Stimulated activated naive CD8-positive, alpha-beta T cell treated with anti-CD3 and anti-CD28 coated beads, Interleukin-15, Interleukin-2, amounts not matched to agents 100 ng/mL and 50 ng/mL, for 24 hours (primary cell): Measurements from ENCODE around the gene TTLL12.

ENCODE experiments used
- H3K27ac Mint-ChIP-seq: one replicate; pipeline ENCODE4 v1.8.0; 2021; ENCODE audit warnings: mild to moderate bottlenecking, mixed read lengths
- H3K27me3 Mint-ChIP-seq: one replicate; pipeline ENCODE4 v1.8.0; 2021; ENCODE audit warnings: mixed read lengths
- H3K36me3 Mint-ChIP-seq: one replicate; pipeline ENCODE4 v1.8.0; 2021; ENCODE audit warnings: low read depth, mixed read lengths
- H3K4me1 Mint-ChIP-seq: one replicate; pipeline ENCODE4 v1.8.0; 2021; ENCODE audit warnings: low read depth, mixed read lengths
- H3K4me3 Mint-ChIP-seq: one replicate; pipeline ENCODE4 v1.8.0; 2021; ENCODE audit warnings: mild to moderate bottlenecking, mixed read lengths
- H3K9me3 Mint-ChIP-seq: one replicate; pipeline ENCODE4 v1.8.0; 2021; ENCODE audit warnings: mixed read lengths

Gene TTLL12

DNA sequence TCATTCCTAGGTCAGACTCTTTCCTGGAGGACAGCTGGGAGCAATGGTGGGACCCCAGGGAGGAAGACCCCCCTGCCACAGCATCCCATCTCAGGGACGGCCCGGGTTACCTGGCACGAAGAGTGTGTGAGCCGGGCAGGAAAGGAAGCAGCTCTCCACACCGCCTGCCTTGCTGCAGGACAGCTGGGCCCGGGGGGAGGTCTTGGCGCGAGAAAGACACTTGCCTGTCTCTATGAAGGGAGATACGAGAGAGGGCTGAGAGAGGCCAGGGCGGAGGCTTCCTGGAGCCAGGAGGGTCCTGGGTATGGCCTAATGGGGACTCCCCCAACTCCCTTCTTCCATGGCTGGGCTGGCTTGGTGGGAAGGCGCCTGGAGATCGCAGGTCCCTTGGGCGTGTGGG, 36.1 kb upstream of the TTLL12 start:
- H3K4me1 Mint-ChIP-seq, result peaks cover 7% of the 10 kb centered on the region
- no peak overlapping the region for H3K27ac Mint-ChIP-seq
- H3K9me3 Mint-ChIP-seq, result no peaks in the 10 kb centered on the region
- H3K4me3 Mint-ChIP-seq, result no peak overlapping the region
- no peaks in the 10 kb centered on the region for H3K36me3 Mint-ChIP-seq
- no peaks in the 10 kb centered on the region for H3K27me3 Mint-ChIP-seq

DNA sequence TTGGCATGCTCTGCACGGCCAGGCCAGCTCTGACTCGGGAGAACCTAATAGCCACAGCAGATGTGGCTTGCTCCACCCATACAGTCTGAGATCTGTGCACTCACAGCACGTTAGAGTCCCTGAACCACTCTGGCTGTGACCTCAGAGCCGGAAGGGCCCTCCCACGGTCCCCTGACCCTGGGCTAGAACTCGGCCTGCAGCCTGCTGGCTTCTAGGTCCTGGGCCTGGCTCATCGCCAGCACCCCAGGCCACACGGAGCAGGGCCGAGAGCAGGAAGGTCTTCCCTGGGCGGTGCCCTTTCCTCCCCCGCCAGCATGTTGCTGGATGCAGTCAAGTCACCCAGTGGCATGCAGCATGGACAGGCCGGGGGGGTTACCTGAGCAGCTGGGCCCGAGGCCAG, 35.3 kb upstream of the TTLL12 start:
- Mint-ChIP-seq H3K9me3 (no peaks in the 10 kb centered on the region), H3K4me3 (no peak overlapping the region), H3K27ac (no peak overlapping the region), H3K4me1 (peaks cover 7% of the 10 kb centered on the region), H3K27me3 (no peaks in the 10 kb centered on the region), H3K36me3 (no peaks in the 10 kb centered on the region)

GRCh38 chr22:43220625-43221380, 33.9 kb upstream of the TTLL12 start:
- H3K36me3 Mint-ChIP-seq, result no peaks in the 10 kb centered on the region
- no peaks in the 10 kb centered on the region for H3K27me3 Mint-ChIP-seq
- H3K4me3 Mint-ChIP-seq, result no peak overlapping the region
- H3K4me1 Mint-ChIP-seq, result peaks cover 3% of the 10 kb centered on the region
- no peak overlapping the region for H3K27ac Mint-ChIP-seq
- no peaks in the 10 kb centered on the region for H3K9me3 Mint-ChIP-seq

GRCh38 chr22:43218786-43219185, 31.9 kb upstream of the TTLL12 start:
- no peaks in the 10 kb centered on the region for H3K27me3 Mint-ChIP-seq
- no peak overlapping the region for H3K27ac Mint-ChIP-seq
- no peak overlapping the region for H3K4me3 Mint-ChIP-seq
- no peaks in the 10 kb centered on the region for H3K9me3 Mint-ChIP-seq
- no peaks in the 10 kb centered on the region for H3K4me1 Mint-ChIP-seq
- H3K36me3 Mint-ChIP-seq, result no peaks in the 10 kb centered on the region

- Mint-ChIP-seq H3K4me1 (no peaks in the 10 kb centered on the region), H3K27me3 (no peaks in the 10 kb centered on the region), H3K9me3 (no peaks in the 10 kb centered on the region), H3K36me3 (no peaks in the 10 kb centered on the region), H3K4me3 (no peak overlapping the region), H3K27ac (no peak overlapping the region)
These were observed 30.5 kb upstream of the TTLL12 start for GRCh38 chr22:43217285-43218030.

- Mint-ChIP-seq H3K36me3 (no peaks in the 10 kb centered on the region), H3K27me3 (no peaks in the 10 kb centered on the region), H3K4me3 (no peak overlapping the region), H3K4me1 (no peaks in the 10 kb centered on the region), H3K27ac (no peak overlapping the region), H3K9me3 (no peaks in the 10 kb centered on the region)
These were observed 29.8 kb upstream of the TTLL12 start for GRCh38 chr22:43216738-43217137.

DNA sequence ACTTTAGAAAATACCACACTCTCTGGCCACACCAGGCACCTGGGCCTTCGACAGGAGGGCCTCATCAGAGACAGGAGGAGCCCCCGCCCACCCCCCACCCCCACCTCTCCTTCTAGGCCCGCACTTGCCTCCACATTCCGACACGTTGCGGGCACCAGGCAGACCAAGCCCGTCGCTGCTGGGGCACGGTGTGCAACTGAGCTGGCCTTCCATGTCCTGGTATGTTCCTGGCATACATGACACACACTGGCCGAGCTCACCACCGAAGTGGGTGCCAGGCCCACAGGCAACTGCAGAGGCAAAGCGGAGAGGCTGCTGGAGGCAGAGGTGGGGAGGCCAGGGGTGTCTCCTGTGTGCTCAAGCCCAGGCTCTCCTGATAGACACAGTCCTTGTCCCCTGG, 27.0 kb upstream of the TTLL12 start:
- no peak overlapping the region for H3K27ac Mint-ChIP-seq
- no peak overlapping the region for H3K4me3 Mint-ChIP-seq
- H3K27me3 Mint-ChIP-seq, result no peaks in the 10 kb centered on the region
- no peaks in the 10 kb centered on the region for H3K9me3 Mint-ChIP-seq
- H3K4me1 Mint-ChIP-seq, result no peaks in the 10 kb centered on the region
- no peaks in the 10 kb centered on the region for H3K36me3 Mint-ChIP-seq

GRCh38 chr22:43213051-43213450, 26.1 kb upstream of the TTLL12 start:
- H3K4me1 Mint-ChIP-seq, result no peaks in the 10 kb centered on the region
- H3K4me3 Mint-ChIP-seq, result no peak overlapping the region
- no peak overlapping the region for H3K27ac Mint-ChIP-seq
- no peaks in the 10 kb centered on the region for H3K36me3 Mint-ChIP-seq
- no peaks in the 10 kb centered on the region for H3K9me3 Mint-ChIP-seq
- H3K27me3 Mint-ChIP-seq, result no peaks in the 10 kb centered on the region

DNA sequence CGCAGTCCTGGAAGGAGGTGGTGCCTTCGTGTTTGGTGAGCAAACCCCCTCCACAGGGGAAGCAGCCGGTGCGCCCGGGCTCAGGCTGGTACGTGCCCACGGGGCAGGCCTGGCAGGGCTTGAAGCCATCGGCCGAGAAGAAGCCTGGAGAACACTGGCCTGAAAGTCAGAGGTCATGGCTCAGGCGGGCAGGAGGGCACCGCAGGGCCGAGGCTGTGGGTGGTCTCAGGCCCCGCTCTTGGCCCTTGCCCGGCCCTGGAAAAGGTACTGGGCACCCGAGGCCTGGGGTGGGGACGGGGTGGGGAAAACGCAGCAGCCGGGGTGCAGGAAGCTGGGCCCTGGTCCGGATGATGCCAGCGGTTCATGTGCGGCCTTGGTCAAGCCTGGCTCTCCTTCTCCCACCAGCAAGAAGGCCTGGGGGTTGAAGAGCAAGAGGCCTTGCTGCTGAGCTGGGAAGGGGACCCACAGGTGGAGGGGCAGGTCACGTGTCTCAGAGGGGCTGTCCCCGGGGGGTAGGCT, 25.6 kb upstream of the TTLL12 start:
- Mint-ChIP-seq H3K36me3 (no peaks in the 10 kb centered on the region), H3K4me3 (no peak overlapping the region), H3K4me1 (no peaks in the 10 kb centered on the region), H3K27me3 (no peaks in the 10 kb centered on the region), H3K27ac (no peak overlapping the region), H3K9me3 (no peaks in the 10 kb centered on the region)

GRCh38 chr22:43211941-43212433, 25.1 kb upstream of the TTLL12 start:
- H3K27me3 Mint-ChIP-seq, result no peaks in the 10 kb centered on the region
- no peak overlapping the region for H3K27ac Mint-ChIP-seq
- H3K4me1 Mint-ChIP-seq, result no peaks in the 10 kb centered on the region
- H3K4me3 Mint-ChIP-seq, result no peak overlapping the region
- H3K9me3 Mint-ChIP-seq, result no peaks in the 10 kb centered on the region
- no peaks in the 10 kb centered on the region for H3K36me3 Mint-ChIP-seq

GRCh38 chr22:43210631-43211515, 23.9 kb upstream of the TTLL12 start:
- Mint-ChIP-seq H3K9me3 (no peaks in the 10 kb centered on the region), H3K27me3 (no peaks in the 10 kb centered on the region), H3K36me3 (no peaks in the 10 kb centered on the region), H3K4me1 (peaks cover 8% of the 10 kb centered on the region), H3K4me3 (no peak overlapping the region), H3K27ac (no peak overlapping the region)

- Mint-ChIP-seq H3K4me1 (peaks cover 8% of the 10 kb centered on the region), H3K36me3 (no peaks in the 10 kb centered on the region), H3K4me3 (no peak overlapping the region), H3K27ac (no peak overlapping the region), H3K27me3 (no peaks in the 10 kb centered on the region), H3K9me3 (no peaks in the 10 kb centered on the region)
These were observed 23.0 kb upstream of the TTLL12 start for GRCh38 chr22:43209971-43210370.

- H3K4me1 Mint-ChIP-seq, result peaks cover 8% of the 10 kb centered on the region
- no peaks in the 10 kb centered on the region for H3K36me3 Mint-ChIP-seq
- H3K9me3 Mint-ChIP-seq, result no peaks in the 10 kb centered on the region
- no peak overlapping the region for H3K27ac Mint-ChIP-seq
- no peak overlapping the region for H3K4me3 Mint-ChIP-seq
- H3K27me3 Mint-ChIP-seq, result no peaks in the 10 kb centered on the region
These were observed 22.6 kb upstream of the TTLL12 start for GRCh38 chr22:43209523-43209890.

GRCh38 chr22:43208703-43209522, 22.0 kb upstream of the TTLL12 start:
- H3K36me3 Mint-ChIP-seq, result no peaks in the 10 kb centered on the region
- H3K4me3 Mint-ChIP-seq, result no peak overlapping the region
- H3K9me3 Mint-ChIP-seq, result no peaks in the 10 kb centered on the region
- H3K27me3 Mint-ChIP-seq, result no peaks in the 10 kb centered on the region
- no peak overlapping the region for H3K27ac Mint-ChIP-seq
- peaks cover 8% of the 10 kb centered on the region for H3K4me1 Mint-ChIP-seq
